Gastrocnemius medialis (tissue), 4 donors: ENCODE measurements around the gene TAT. TPM values are rescaled to one million over a fixed set of nuclear protein-coding genes. Genes with fewer than 3 reads are reported as not detected.

ENCODE experiments used
- ATAC-seq, 2 donors: fragments of 150-250 bp; one replicate each; pipeline ENCODE4 v1.9.1; 2016
- DNase-seq, 2 donors: peaks; one replicate each; pipeline ENCODE4 v3.0.0-alpha.2; 2019
- H3K27ac ChIP-seq, 4 donors: fragments of 200-600 bp; sonication (generic); 1 replicate in 1 of 4; 2 replicates in 3 of 4; pipeline ENCODE4 v1.5.1; 2016 to 2018; ENCODE audit warnings: mild to moderate bottlenecking in 2 of 4, moderate library complexity in 1 of 4
- H3K27me3 ChIP-seq, 3 donors: fragments of 200-600 bp; sonication (generic) in 2 of 3; 1 replicate in 1 of 3; 2 replicates in 2 of 3; pipeline versions ENCODE4 v1.5.1 to v1.6.0; 2016 to 2019; ENCODE audit warnings: mild to moderate bottlenecking in 1 of 3, moderate library complexity in 1 of 3
- H3K36me3 ChIP-seq, 2 donors: fragments of 200-600 bp; sonication (generic) in 1 of 2; one replicate each; pipeline ENCODE4 v1.5.1; 2017 to 2018
- H3K4me1 ChIP-seq, 2 donors: fragments of 200-600 bp; sonication (generic) in 1 of 2; one replicate each; pipeline ENCODE4 v1.5.1; 2016 to 2017; ENCODE audit warnings: mild to moderate bottlenecking in 2 of 2
- H3K4me3 ChIP-seq, 4 donors: fragments of 200-600 bp; sonication (generic) in 3 of 4; 1 replicate in 1 of 4; 2 replicates in 3 of 4; pipeline ENCODE4 v1.5.1; 2016 to 2019; ENCODE audit warnings: mild to moderate bottlenecking in 2 of 4
- H3K9me3 ChIP-seq, 3 donors: fragments of 200-600 bp; sonication (generic) in 2 of 3; 1 replicate in 1 of 3; 2 replicates in 2 of 3; pipeline ENCODE4 v1.5.1; 2016 to 2019
- CTCF ChIP-seq, 5 experiments: fragments of 450-650 bp in 3 of 5; fragments of 200-600 bp in 2 of 5; sonication (generic) in 2 of 5; IDR thresholded peaks in 4 of 5; conservative IDR thresholded peaks in 1 of 5; 1 replicate in 4 of 5; 2 replicates in 1 of 5; pipeline ENCODE4 v1.5.1; 2016 to 2019; ENCODE audit warnings: antibody characterized with exemption in 5 of 5, mild to moderate bottlenecking in 3 of 5, moderate library complexity in 3 of 5
- POLR2A ChIP-seq, 2 donors: fragments of 450-650 bp; IDR thresholded peaks; one replicate each; pipeline ENCODE4 v1.6.1; 2017; ENCODE audit warnings: antibody characterized with exemption in 2 of 2, mild to moderate bottlenecking in 2 of 2, moderate library complexity in 2 of 2
- in situ Hi-C, 4 donors: fragments of 200-750 bp; cut with MboI; loops; one replicate each; pipeline versions ENCODE4 v1.15.0 to v1.8.0; 2017; ENCODE audit warnings: low sequenced_read_pairs in 4 of 4
- intact Hi-C: fragments of 100-400 bp; cut with DNase I; formaldehyde crosslinking; loops from one replicate; pipeline ENCODE4 v1.15.1; 2023; ENCODE audit warnings: low total_unique reads
- total RNA-seq, 4 donors: library from RNA; depleted of rRNA; stranded (reverse); fragments of >200 nt; gene quantifications; one replicate each; pipeline versions ENCODE4 v1.1.0 to v1.2.3, GENCODE V29; 2016

Gene TAT
- total RNA-seq, 4 donors from 2014 or later: 1.9 to 3.7 TPM; not detected in 2

GRCh38 chr16:71572497-71573116, 4.3 kb downstream of the TAT start:
- intact Hi-C loops (no loop called here), in situ Hi-C loops (no loop called here)
- no peak overlapping the region for H3K4me3 ChIP-seq
- H3K27me3 ChIP-seq: no peaks in the 10 kb centered on the region
- no peak for TF ChIP-seq POLR2A (IDR thresholded peaks at IDR 0.05)
- no peak for TF ChIP-seq CTCF (IDR thresholded peaks at IDR 0.05 in 4 of 5, conservative IDR thresholded peaks at IDR 0.05 in 1 of 5)
- H3K9me3 ChIP-seq: no peaks in the 10 kb centered on the region
- H3K4me1 ChIP-seq: no peaks in the 10 kb centered on the region
- DNase-seq: no peak
- no peaks in the 10 kb centered on the region for H3K36me3 ChIP-seq
- no peak overlapping the region for H3K27ac ChIP-seq
- no peak for ATAC-seq

- Histone ChIP-seq H3K27me3 (no peaks in the 10 kb centered on the region), H3K9me3 (no peaks in the 10 kb centered on the region), H3K27ac (no peak overlapping the region), H3K36me3 (no peaks in the 10 kb centered on the region), H3K4me3 (no peak overlapping the region), H3K4me1 (no peaks in the 10 kb centered on the region)
- in situ Hi-C loops (no loop called here), intact Hi-C loops (no loop called here)
- DNase-seq (no peak), ATAC-seq (no peak)
- TF ChIP-seq POLR2A (IDR thresholded peaks at IDR 0.05) (no peak), CTCF (IDR thresholded peaks at IDR 0.05 in 4 of 5, conservative IDR thresholded peaks at IDR 0.05 in 1 of 5) (no peak)
Observed at GRCh38 chr16:71570144-71570543, 6.7 kb downstream of the TAT start.

- intact Hi-C loops: no loop called here
- Histone ChIP-seq H3K4me3 (no peak overlapping the region), H3K4me1 (peaks cover 0 to 3% of the 10 kb centered on the region in 2 donors), H3K9me3 (no peaks in the 10 kb centered on the region), H3K36me3 (no peaks in the 10 kb centered on the region), H3K27ac (no peak overlapping the region), H3K27me3 (peaks cover 0 to 3% (median 0%) of the 10 kb centered on the region in 3 donors)
- no peak for TF ChIP-seq POLR2A (IDR thresholded peaks at IDR 0.05)
- no peak for TF ChIP-seq CTCF (IDR thresholded peaks at IDR 0.05 in 4 of 5, conservative IDR thresholded peaks at IDR 0.05 in 1 of 5)
- DNase-seq: no peak
- ATAC-seq: no peak
- in situ Hi-C loops: no loop called here
Observed at GRCh38 chr16:71569621-71570020, 7.3 kb downstream of the TAT start.

GRCh38 chr16:71568551-71568950, 8.3 kb downstream of the TAT start:
- DNase-seq (no peak), ATAC-seq (no peak)
- no peak overlapping the region for H3K27ac ChIP-seq
- intact Hi-C loops: no loop called here
- H3K36me3 ChIP-seq: no peaks in the 10 kb centered on the region
- H3K4me1 ChIP-seq: peaks cover 0 to 6% of the 10 kb centered on the region in 2 donors
- TF ChIP-seq POLR2A (IDR thresholded peaks at IDR 0.05) (no peak), CTCF (IDR thresholded peaks at IDR 0.05 in 4 of 5, conservative IDR thresholded peaks at IDR 0.05 in 1 of 5) (no peak)
- H3K9me3 ChIP-seq: no peaks in the 10 kb centered on the region
- H3K27me3 ChIP-seq: peaks cover 0 to 3% (median 0%) of the 10 kb centered on the region in 3 donors
- no peak overlapping the region for H3K4me3 ChIP-seq
- in situ Hi-C loops: no loop called here

GRCh38 chr16:71567931-71568330, 9.0 kb downstream of the TAT start:
- no peak overlapping the region for H3K27ac ChIP-seq
- no peak for TF ChIP-seq POLR2A (IDR thresholded peaks at IDR 0.05)
- TF ChIP-seq CTCF (IDR thresholded peaks at IDR 0.05 in 4 of 5, conservative IDR thresholded peaks at IDR 0.05 in 1 of 5): no peak
- ATAC-seq: no peak
- in situ Hi-C loops (no loop called here), intact Hi-C loops (no loop called here)
- H3K9me3 ChIP-seq: no peaks in the 10 kb centered on the region
- H3K36me3 ChIP-seq: no peaks in the 10 kb centered on the region
- H3K4me1 ChIP-seq: peaks cover 0 to 6% of the 10 kb centered on the region in 2 donors
- peaks cover 0 to 3% (median 0%) of the 10 kb centered on the region in 3 donors for H3K27me3 ChIP-seq
- no peak overlapping the region for H3K4me3 ChIP-seq
- DNase-seq: no peak
